Tibial artery (tissue), 4 donors: ENCODE results near the gene SMC4.

Experiments used
- DNase-seq, 2 donors: peaks; one replicate each; pipeline ENCODE4 v3.0.0-alpha.2; 2019
- H3K27ac ChIP-seq, 2 donors: fragments of 200-600 bp; sonication (generic) in 1 of 2; 1 replicate in 1 of 2; 2 replicates in 1 of 2; pipeline ENCODE4 v1.5.1; 2018 to 2019; ENCODE audit warnings: mild to moderate bottlenecking in 1 of 2
- H3K27me3 ChIP-seq, 2 donors: fragments of 200-600 bp; sonication (generic) in 1 of 2; one replicate each; pipeline versions ENCODE4 v1.5.1 to v1.6.0; 2016 to 2019
- H3K36me3 ChIP-seq, 3 donors: fragments of 200-600 bp; sonication (generic) in 2 of 3; one replicate each; pipeline ENCODE4 v1.5.1; 2016 to 2019; ENCODE audit warnings: mild to moderate bottlenecking in 2 of 3
- H3K4me1 ChIP-seq, 4 donors: fragments of 200-600 bp; sonication (generic) in 2 of 4; 1 replicate in 3 of 4; 2 replicates in 1 of 4; pipeline ENCODE4 v1.5.1; 2016 to 2019
- H3K4me3 ChIP-seq, 2 donors: fragments of 200-600 bp; sonication (generic) in 1 of 2; 1 replicate in 1 of 2; 2 replicates in 1 of 2; pipeline ENCODE4 v1.5.1; 2018 to 2019; ENCODE audit warnings: mild to moderate bottlenecking in 2 of 2
- H3K9me3 ChIP-seq, 3 donors: fragments of 200-600 bp; sonication (generic) in 1 of 3; one replicate each; pipeline ENCODE4 v1.5.1; 2016 to 2019
- intact Hi-C: fragments of 100-400 bp; cut with DNase I; formaldehyde crosslinking; loops from one replicate; pipeline ENCODE4 v1.15.0; 2023; ENCODE audit warnings: low total_unique reads
- TF ChIP-seq, protein P1 (sequence below), 2 experiments: fragments of 200-600 bp in 1 of 2; fragments of 450-650 bp in 1 of 2; IDR thresholded peaks; one replicate each; pipeline ENCODE4 v1.5.1; 2017 to 2019; ENCODE audit warnings: antibody characterized with exemption in 2 of 2, mild to moderate bottlenecking in 1 of 2, moderate library complexity in 1 of 2

Gene SMC4

GRCh38 chr3:160374925-160375324, 24.5 kb upstream of the SMC4 start:
- H3K36me3 ChIP-seq, result peaks cover 16 to 38% (median 33%) of the 10 kb centered on the region in 3 donors
- no peaks in the 10 kb centered on the region for H3K9me3 ChIP-seq
- TF ChIP-seq, protein P1, sequence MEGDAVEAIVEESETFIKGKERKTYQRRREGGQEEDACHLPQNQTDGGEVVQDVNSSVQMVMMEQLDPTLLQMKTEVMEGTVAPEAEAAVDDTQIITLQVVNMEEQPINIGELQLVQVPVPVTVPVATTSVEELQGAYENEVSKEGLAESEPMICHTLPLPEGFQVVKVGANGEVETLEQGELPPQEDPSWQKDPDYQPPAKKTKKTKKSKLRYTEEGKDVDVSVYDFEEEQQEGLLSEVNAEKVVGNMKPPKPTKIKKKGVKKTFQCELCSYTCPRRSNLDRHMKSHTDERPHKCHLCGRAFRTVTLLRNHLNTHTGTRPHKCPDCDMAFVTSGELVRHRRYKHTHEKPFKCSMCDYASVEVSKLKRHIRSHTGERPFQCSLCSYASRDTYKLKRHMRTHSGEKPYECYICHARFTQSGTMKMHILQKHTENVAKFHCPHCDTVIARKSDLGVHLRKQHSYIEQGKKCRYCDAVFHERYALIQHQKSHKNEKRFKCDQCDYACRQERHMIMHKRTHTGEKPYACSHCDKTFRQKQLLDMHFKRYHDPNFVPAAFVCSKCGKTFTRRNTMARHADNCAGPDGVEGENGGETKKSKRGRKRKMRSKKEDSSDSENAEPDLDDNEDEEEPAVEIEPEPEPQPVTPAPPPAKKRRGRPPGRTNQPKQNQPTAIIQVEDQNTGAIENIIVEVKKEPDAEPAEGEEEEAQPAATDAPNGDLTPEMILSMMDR (IDR thresholded peaks at IDR 0.05), result no peak
- H3K27me3 ChIP-seq, result no peaks in the 10 kb centered on the region
- intact Hi-C loops, result no loop called here
- DNase-seq, result no peak
- H3K4me1 ChIP-seq, result peaks cover 0 to 6% (median 0%) of the 10 kb centered on the region in 4 donors
- H3K27ac ChIP-seq, result no peak overlapping the region
- H3K4me3 ChIP-seq, result no peak overlapping the region

DNA sequence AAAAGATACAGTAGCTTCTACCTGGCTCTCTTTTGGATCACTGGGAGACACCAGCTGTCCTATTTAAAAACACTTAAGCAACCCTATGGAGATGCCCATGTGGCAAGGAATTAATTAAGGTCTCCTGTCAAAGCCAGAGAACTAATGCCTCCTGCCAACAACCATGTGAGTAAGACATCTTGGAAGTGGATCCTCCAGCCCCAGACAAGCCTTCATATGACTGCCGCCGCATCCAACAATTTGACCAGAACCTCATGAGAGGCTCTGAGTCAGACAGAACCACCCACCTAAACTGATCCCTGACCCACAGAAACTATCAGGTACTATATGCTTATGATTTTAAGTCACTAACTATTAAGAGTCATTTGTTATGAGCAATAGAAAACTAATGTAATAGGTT, 22.8 kb upstream of the SMC4 start:
- H3K4me1 ChIP-seq, result peaks cover 0 to 6% (median 0%) of the 10 kb centered on the region in 4 donors
- H3K27ac ChIP-seq, result no peak overlapping the region
- no peak overlapping the region for H3K4me3 ChIP-seq
- no peaks in the 10 kb centered on the region for H3K9me3 ChIP-seq
- intact Hi-C loops, result no loop called here
- peaks cover 16 to 38% (median 33%) of the 10 kb centered on the region in 3 donors for H3K36me3 ChIP-seq
- TF ChIP-seq, protein P1 (IDR thresholded peaks at IDR 0.05), result no peak
- H3K27me3 ChIP-seq, result no peaks in the 10 kb centered on the region
- DNase-seq, result no peak

GRCh38 chr3:160378331-160379109, 20.9 kb upstream of the SMC4 start:
- Histone ChIP-seq H3K36me3 (peaks cover 12 to 31% (median 26%) of the 10 kb centered on the region in 3 donors), H3K4me1 (peaks cover 0 to 6% (median 0%) of the 10 kb centered on the region in 4 donors), H3K9me3 (no peaks in the 10 kb centered on the region), H3K4me3 (no peak overlapping the region), H3K27ac (no peak overlapping the region), H3K27me3 (no peaks in the 10 kb centered on the region)
- intact Hi-C loops, result no loop called here
- TF ChIP-seq, protein P1 (IDR thresholded peaks at IDR 0.05), result no peak
- DNase-seq, result no peak

DNA sequence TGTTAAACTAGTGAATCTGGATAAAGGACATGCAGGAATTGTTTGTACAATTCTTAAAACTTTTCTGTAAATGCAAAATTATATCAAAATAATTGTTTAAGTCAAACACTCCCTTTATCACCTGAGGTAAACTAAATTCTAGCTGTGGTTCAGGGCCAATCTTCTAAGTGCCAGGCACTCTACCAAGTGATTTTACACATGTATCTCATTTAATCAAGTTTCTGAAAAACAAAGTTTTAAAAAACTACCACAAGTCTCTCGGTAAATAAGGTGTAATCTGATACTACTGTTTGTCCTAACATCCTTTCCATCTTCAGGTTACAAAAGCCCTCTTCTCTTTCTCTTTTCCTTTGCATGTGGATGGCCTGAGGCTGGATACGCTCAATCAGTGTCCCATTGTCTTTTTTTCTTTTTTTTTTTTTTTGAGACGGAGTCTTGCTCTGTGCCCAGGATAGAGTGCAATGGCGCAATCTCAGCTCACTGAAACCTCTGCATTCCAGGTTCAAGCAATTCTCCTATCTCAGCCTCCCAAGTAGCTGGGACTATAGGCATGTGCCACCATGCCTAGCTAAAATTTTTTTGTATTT, 19.7 kb upstream of the SMC4 start:
- Histone ChIP-seq H3K4me1 (peaks cover 0 to 6% (median 0%) of the 10 kb centered on the region in 4 donors), H3K36me3 (peaks cover under 1 to 19% (median 19%) of the 10 kb centered on the region in 3 donors), H3K4me3 (no peak overlapping the region), H3K27ac (no peak overlapping the region), H3K27me3 (no peaks in the 10 kb centered on the region), H3K9me3 (no peaks in the 10 kb centered on the region)
- TF ChIP-seq, protein P1 (IDR thresholded peaks at IDR 0.05), result no peak
- intact Hi-C loops, result no loop called here
- DNase-seq, result no peak

DNA sequence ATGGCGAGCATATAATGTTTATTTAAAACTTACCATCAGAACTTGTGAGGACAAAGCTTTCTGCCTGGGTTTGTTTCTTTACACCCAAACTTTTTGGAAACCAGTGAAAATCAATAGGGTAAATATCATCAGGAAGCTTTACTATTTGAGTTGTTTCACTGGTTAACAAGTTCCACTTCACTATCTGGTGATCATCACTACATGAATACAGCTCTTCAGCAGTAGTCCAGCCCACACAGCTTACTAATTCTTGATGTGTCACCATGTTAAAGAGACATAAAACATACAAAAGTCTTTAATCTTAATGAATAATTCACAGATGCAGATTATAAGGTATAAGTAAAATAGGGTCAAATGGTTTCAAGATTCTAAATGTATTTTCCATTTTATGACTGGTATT, 18.0 kb upstream of the SMC4 start:
- no peak overlapping the region for H3K27ac ChIP-seq

More for the DNA sequence above, 18.0 kb upstream of the SMC4 start:
- TF ChIP-seq, protein P1 (IDR thresholded peaks at IDR 0.05), result no peak
- Histone ChIP-seq H3K27me3 (no peaks in the 10 kb centered on the region), H3K36me3 (peaks cover 0 to 9% (median 5%) of the 10 kb centered on the region in 3 donors), H3K4me1 (peaks cover 0 to 6% (median 0%) of the 10 kb centered on the region in 4 donors), H3K9me3 (no peaks in the 10 kb centered on the region), H3K4me3 (no peak overlapping the region)
- no peak for DNase-seq
- intact Hi-C loops, result no loop called here
